Skin of body (tissue), 2 donors: Measurements from ENCODE around the gene GPR68. TPM values are rescaled to one million over a fixed set of nuclear protein-coding genes. Genes with fewer than 3 reads are reported as not detected.

Source experiments
- DNase-seq: peaks from one replicate; lab custom pipeline; 2025; lab: John Stamatoyannopoulos, UW
- total RNA-seq: library from RNA; depleted of rRNA; stranded (reverse); fragments of >200 nt; gene quantifications from one replicate; pipeline ENCODE4 v1.2.3, GENCODE V29; 2014

GPR68 gene, protein sequence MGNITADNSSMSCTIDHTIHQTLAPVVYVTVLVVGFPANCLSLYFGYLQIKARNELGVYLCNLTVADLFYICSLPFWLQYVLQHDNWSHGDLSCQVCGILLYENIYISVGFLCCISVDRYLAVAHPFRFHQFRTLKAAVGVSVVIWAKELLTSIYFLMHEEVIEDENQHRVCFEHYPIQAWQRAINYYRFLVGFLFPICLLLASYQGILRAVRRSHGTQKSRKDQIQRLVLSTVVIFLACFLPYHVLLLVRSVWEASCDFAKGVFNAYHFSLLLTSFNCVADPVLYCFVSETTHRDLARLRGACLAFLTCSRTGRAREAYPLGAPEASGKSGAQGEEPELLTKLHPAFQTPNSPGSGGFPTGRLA
- 2.0 TPM for total RNA-seq

- no peak for DNase-seq
These were observed at the start of gene GPR68 for GRCh38 chr14:91244501-91244901. Gene GPR68 (minus strand): TSS chr14:91244704. CDS start chr14:91235050, 9,654 bp downstream.

GRCh38 chr14:91294153-91294552 is 49.6 kb upstream of the GPR68 start:
- DNase-seq, result no peak

GRCh38 chr14:91293281-91293680 is 48.8 kb upstream of the GPR68 start:
- no peak for DNase-seq

- DNase-seq, result no peak
These were observed 48.0 kb upstream of the GPR68 start for GRCh38 chr14:91292491-91292890.

DNA sequence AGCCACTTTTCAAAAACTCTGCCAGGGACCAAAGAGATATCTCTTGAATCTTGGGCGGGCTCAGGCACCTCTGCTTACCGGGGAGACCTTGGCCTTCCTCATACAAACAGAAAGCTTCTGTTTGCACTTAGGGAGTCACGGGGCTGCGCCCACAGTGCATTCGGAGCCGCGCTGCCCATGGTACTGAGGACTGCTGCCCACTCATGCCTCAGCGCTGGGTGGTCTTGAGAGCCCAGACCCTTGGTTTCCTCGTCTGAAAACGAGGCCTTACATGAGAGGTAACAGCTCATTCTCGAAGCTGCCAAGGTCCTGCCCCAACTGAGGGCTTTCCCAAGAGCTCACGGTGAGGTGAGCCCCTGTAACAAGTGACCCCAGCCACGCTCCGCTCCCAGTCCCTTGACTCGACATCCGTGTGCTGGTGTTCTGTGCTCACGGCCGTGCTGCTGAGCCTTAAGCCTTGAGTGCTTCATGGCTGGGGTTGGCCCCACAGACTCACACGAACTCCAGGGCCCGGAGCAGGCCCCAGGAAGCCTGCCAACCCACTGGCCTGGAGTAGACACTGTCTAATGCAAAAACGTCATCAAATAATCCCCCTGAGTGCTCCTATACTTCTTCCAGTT is 47.4 kb upstream of the GPR68 start:
- DNase-seq, result no peak

- no peak for DNase-seq
These were observed 46.5 kb upstream of the GPR68 start for GRCh38 chr14:91290986-91291385.

DNA sequence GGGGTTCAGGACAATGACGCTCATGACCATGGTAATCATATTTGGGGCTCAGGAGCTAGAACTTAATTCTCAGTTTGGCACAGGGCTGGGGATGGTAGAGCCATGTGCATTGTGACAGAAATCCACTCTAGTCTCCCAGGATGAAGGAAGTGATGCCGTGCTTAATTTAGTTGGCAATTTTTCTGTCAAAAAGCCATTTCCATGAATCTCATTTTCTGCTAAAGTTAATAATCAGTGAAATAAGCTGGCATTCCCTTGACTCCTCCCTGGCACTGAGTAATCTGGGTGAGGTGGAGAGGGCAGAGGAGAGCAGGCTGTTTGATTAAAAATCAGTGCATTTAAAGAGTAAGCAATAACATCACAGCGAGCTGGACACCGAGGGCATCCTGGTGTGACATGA is 45.0 kb upstream of the GPR68 start:
- DNase-seq, result no peak

- DNase-seq, result no peak
These were observed 44.4 kb upstream of the GPR68 start for GRCh38 chr14:91288876-91289275.

DNA sequence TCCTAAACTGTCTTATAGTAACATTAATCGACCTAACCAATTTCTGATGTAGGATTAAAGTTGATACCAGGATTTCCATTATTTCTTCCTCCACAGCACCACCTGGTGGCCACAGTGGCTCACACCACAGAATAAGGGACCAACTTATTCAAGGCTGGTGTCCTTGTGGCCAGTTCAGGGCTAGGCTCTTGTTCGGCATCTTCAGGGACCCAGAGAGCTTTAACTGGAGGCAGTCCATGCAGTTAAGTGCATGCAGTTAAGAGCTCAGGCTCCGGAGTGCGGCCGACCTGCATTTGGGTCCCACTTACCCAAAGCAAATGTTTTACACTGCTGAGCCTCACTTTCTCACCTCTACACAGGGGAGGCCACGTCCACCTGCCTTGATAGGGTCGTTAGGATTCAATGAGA is 42.0 kb upstream of the GPR68 start:
- peak; percentile 51 for DNase-seq

DNA sequence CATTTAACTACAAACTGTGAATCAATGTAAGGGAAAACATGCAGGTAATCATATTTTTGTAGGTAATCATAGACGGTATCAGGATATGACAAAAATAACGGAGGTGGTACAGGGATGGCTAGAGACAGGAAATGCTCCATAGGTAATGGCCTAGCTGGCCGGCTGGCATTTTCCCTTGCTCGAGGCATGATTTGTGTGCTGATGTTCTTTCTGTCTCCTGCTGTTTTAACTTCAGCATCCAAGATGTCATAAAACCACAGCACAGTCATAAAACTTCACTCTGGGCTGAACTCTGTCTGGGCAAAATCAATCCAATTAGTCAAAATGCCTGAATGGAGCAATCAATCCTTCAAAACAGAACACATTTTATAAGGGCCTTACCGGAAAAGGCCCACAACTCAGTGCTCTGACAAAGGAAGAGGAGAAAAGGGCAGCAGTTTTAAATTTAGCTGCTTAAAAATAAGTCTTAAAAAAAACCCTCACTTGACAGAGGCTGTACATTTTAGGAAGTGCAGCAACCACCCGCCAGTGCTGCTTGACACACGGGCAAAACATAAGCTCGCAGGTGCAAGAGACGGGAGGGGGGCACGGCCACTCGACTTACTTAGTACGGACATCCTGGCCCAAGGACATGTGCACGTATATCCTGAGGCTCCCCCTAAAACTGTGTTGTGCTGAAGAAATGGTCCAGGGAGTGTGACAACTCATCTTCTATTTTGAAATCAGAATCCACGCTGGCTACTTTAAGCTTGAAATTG is 40.5 kb upstream of the GPR68 start:
- peak; percentile 14 for DNase-seq

- DNase-seq, result no peak
These were observed 39.8 kb upstream of the GPR68 start for GRCh38 chr14:91284146-91284790.

DNA sequence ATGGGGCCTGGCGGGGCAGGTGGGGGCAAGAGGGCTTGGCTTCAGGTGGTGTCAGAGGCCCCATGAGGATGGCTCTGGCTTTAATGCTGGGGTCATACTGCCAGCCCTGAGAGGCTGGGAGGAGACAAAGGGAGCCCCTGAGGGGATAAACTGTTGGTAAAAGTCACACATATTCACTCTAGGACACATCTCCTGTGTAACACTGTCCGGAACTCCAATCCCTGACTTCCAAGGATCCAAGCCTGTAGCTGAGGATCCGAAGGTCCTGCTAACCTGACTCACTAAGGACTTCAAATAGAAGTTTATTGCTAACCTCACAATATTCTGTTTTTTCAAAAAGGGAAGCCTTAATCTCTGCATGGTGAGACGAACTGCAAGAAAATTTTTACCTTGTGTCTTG is 39.2 kb upstream of the GPR68 start:
- DNase-seq, result no peak

DNA sequence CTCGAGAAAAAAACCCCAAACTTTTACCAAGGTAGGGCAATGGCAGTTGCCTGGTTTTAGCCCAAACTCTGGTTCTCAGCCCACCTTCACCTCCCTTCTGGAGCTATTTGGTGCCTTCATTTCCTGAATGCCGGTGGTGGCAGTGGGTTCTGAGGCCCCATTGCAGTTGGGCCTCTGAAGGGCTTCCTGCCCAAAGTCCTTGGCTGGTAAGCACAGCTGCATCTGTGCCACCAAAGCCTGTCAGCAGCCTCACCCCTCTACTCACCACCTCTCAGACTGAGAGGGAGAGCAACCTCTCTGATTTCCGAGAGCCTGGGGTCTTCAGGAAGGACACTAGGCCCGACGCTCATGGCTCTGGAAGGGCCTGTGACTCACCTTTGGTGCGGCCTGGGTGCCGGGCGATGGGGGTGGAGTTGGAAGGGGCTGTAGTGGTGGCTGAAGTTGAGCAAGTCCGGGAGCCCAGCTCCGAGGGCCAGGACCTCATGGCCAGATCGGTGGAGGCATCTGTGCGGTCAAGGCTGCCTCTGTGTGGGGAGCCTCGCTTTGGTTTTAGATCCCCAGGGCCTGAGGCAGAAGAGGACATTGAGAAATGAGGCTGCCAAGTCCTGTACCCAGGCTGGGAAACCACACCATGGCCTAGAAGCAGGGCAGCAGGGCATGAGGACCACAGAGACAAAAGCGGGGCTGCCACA is 38.6 kb upstream of the GPR68 start:
- no peak for DNase-seq

DNA sequence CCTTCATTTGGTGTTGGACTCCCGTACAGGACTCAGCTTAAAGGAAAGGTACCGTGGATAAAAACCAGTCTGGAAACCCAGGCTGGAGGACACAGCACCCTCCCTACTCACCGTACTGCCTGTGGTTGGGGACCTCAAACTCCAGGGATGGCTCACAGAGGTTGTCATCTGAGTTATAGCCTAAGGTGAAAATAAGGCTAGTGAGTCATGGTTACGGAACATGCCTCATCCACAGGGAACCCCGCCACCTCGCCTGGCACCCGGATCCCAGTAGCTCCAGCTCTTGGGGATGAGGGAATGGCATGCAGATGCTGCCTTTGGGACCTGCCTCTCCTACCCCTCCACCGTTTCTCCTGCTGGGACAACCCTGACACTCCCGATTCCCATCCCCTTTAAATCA is 36.8 kb upstream of the GPR68 start:
- DNase-seq, result no peak

DNA sequence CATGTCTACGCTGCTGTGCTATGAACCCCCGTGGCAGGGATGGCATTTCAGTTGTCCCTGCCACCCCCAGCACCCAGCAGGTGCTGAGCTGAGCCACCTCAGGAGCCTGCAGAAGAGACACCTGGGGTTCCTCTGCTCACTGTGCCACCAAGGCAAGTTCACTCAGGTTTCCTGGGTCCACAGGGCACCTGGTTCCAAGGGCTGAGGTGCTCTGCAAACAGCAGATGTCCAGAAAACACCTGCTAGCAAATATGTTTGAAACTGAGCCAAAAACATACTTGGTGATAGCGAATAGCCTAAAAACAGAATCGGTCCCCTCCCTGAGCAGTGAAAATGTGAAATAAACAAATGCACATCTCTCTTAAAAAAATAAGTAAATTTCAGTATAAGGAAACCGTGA is 35.6 kb upstream of the GPR68 start:
- DNase-seq, result no peak

DNA sequence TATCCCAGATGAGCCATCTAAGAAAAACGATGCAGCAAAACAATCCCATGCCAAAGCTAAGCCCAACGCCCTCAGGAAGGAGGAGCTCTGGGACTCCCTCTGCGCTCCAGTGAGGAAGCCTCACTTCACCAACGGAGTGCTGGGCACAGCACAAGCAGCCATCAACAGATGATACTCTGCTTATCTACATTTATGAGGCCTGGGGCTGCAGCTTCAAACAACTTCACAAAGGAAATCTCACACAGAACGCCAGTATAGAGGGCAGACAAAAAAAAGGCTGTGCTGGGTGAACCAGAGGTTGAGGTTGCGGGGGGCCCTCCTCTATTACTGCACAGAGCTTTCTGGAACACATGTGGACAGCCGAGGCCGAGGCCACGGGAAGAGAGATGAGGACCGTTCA is 34.9 kb upstream of the GPR68 start:
- no peak for DNase-seq

GRCh38 chr14:91278383-91278715 is 33.8 kb upstream of the GPR68 start:
- DNase-seq, result no peak

- no peak for DNase-seq
These were observed 33.3 kb upstream of the GPR68 start for GRCh38 chr14:91277546-91278382.

DNA sequence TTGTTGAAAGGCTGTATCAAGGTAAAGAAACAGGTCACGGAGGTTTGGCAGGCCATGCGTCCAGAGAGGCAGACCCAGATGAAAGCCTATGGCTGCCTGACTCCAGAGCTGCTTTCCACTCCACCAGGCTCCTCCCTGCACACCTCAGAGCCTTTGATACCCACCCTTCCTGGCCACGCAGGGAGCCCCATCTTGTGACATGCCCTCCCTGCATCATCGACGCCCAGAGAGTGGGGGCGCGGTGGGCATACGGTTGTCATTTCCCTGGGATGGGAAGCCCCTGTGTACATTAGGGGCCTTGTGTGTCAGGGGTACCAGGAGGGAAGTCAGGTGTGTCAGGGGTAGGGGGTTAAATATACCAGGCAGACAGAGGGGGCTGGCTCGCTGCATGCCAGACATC is 30.3 kb upstream of the GPR68 start:
- no peak for DNase-seq

- DNase-seq, result no peak
These were observed 29.4 kb upstream of the GPR68 start for GRCh38 chr14:91273885-91274273.
